Mesodermal cell (in vitro differentiated cells): ENCODE measurements around the gene SYNDIG1.

ENCODE experiments used
- H3K27ac ChIP-seq: 2 replicates; pipeline ENCODE4 v1.7.0; 2013; ENCODE audit warnings: mild to moderate bottlenecking, low read depth, low read length, moderate library complexity; ENCODE audit not compliant: severe bottlenecking
- H3K36me3 ChIP-seq: 2 replicates; pipeline ENCODE4 v1.7.1; 2013; ENCODE audit warnings: mild to moderate bottlenecking, low read length, moderate library complexity; ENCODE audit not compliant: control insufficient read depth, insufficient read depth
- H3K4me1 ChIP-seq: one replicate; pipeline ENCODE4 v1.7.1; 2013; ENCODE audit warnings: mild to moderate bottlenecking, low read length; ENCODE audit not compliant: insufficient read depth, control insufficient read depth, poor library complexity, severe bottlenecking
- H3K4me3 ChIP-seq: 2 replicates; pipeline ENCODE4 v1.7.0; 2013; ENCODE audit warnings: low read length, control low read depth, mild to moderate bottlenecking; ENCODE audit not compliant: insufficient read depth, poor library complexity, severe bottlenecking; ENCODE audit errors: extremely low read depth
- H3K9me3 ChIP-seq: 2 replicates; pipeline ENCODE4 v1.7.1; 2013; ENCODE audit warnings: mild to moderate bottlenecking, low read length, moderate library complexity; ENCODE audit not compliant: control insufficient read depth
- WGBS, 2 experiments: methylation state at CpG; one replicate each; pipeline ENCODE4 v1.1.5; 2013; ENCODE audit warnings: missing lambda C conversion rate in 2 of 2; ENCODE audit not compliant: insufficient coverage in 2 of 2; 5-methylcytosine and 5-hydroxymethylcytosine counted together

SYNDIG1 gene

GRCh38 chr20:24648919-24649318 is 179.5 kb downstream of the SYNDIG1 start:
- Histone ChIP-seq H3K4me1 (peaks cover 26% of the 10 kb centered on the region), H3K36me3 (no peaks in the 10 kb centered on the region)
- 100% methylated on average over 1 of the region's 2 CpGs for WGBS, 2 experiments

GRCh38 chr20:24649787-24650490 is 180.5 kb downstream of the SYNDIG1 start:
- 90 to 94% methylated on average over 9 to 11 of the region's 11 CpGs for WGBS, 2 experiments
- no peak overlapping the region for H3K27ac ChIP-seq
- H3K9me3 ChIP-seq: no peaks in the 10 kb centered on the region
- peaks cover 27% of the 10 kb centered on the region for H3K4me1 ChIP-seq
- no peaks in the 10 kb centered on the region for H3K36me3 ChIP-seq
- no peak overlapping the region for H3K4me3 ChIP-seq

More at GRCh38 chr20:24648919-24649318, 179.5 kb downstream of the SYNDIG1 start:
- H3K4me3 ChIP-seq: no peak overlapping the region
- H3K27ac ChIP-seq: no peak overlapping the region
- H3K9me3 ChIP-seq: no peaks in the 10 kb centered on the region

- peak overlapping the region; percentile 73 for H3K27ac ChIP-seq
- 93% methylated on average over 7 of the region's 7 CpGs for WGBS, 2 experiments
Measured at GRCh38 chr20:24651171-24651975, 181.9 kb downstream of the SYNDIG1 start.

GRCh38 chr20:24651976-24652345 is 182.5 kb downstream of the SYNDIG1 start:
- Histone ChIP-seq H3K4me3 (no peak overlapping the region), H3K4me1 (peaks cover 27% of the 10 kb centered on the region), H3K36me3 (no peaks in the 10 kb centered on the region), H3K27ac (peak overlapping the region; percentile 73), H3K9me3 (no peaks in the 10 kb centered on the region)
- WGBS, 2 experiments: 72 to 77% methylated on average over 4 of the region's 4 CpGs

More at GRCh38 chr20:24651171-24651975, 181.9 kb downstream of the SYNDIG1 start:
- Histone ChIP-seq H3K4me3 (no peak overlapping the region), H3K4me1 (peaks cover 27% of the 10 kb centered on the region), H3K9me3 (no peaks in the 10 kb centered on the region), H3K36me3 (no peaks in the 10 kb centered on the region)

- H3K36me3 ChIP-seq: no peaks in the 10 kb centered on the region
- no peaks in the 10 kb centered on the region for H3K9me3 ChIP-seq
- H3K27ac ChIP-seq: peak overlapping the region; percentile 51
- 75 to 89% methylated on average over 4 to 5 of the region's 5 CpGs for WGBS, 2 experiments
- peaks cover 30% of the 10 kb centered on the region for H3K4me1 ChIP-seq
- H3K4me3 ChIP-seq: no peak overlapping the region
Measured at GRCh38 chr20:24653306-24653705, 183.9 kb downstream of the SYNDIG1 start.

- Histone ChIP-seq H3K27ac (no peak overlapping the region), H3K4me3 (no peak overlapping the region), H3K36me3 (no peaks in the 10 kb centered on the region), H3K9me3 (no peaks in the 10 kb centered on the region), H3K4me1 (peaks cover 30% of the 10 kb centered on the region)
- no CpG with 5 or more reads among the region's 1 CpG for WGBS, 2 experiments
Measured at GRCh38 chr20:24654425-24654824, 185.0 kb downstream of the SYNDIG1 start.

- Histone ChIP-seq H3K27ac (no peak overlapping the region), H3K4me1 (peaks cover 26% of the 10 kb centered on the region), H3K4me3 (no peak overlapping the region), H3K36me3 (no peaks in the 10 kb centered on the region), H3K9me3 (no peaks in the 10 kb centered on the region)
- 93 to 95% methylated on average over 10 to 12 of the region's 12 CpGs for WGBS, 2 experiments
Measured at GRCh38 chr20:24656391-24656790, 187.0 kb downstream of the SYNDIG1 start.

- Histone ChIP-seq H3K9me3 (no peaks in the 10 kb centered on the region), H3K4me3 (no peak overlapping the region), H3K36me3 (no peaks in the 10 kb centered on the region), H3K27ac (no peak overlapping the region), H3K4me1 (peaks cover 19% of the 10 kb centered on the region)
- WGBS, 2 experiments: 97 to 100% methylated on average over 1 to 5 of the region's 8 CpGs
Measured at GRCh38 chr20:24657196-24657595, 187.8 kb downstream of the SYNDIG1 start.

GRCh38 chr20:24657878-24658620 is 188.6 kb downstream of the SYNDIG1 start:
- Histone ChIP-seq H3K27ac (no peak overlapping the region), H3K36me3 (no peaks in the 10 kb centered on the region), H3K4me3 (no peak overlapping the region), H3K9me3 (no peaks in the 10 kb centered on the region), H3K4me1 (peaks cover 13% of the 10 kb centered on the region)
- 91 to 95% methylated on average over 21 to 23 of the region's 27 CpGs for WGBS, 2 experiments

GRCh38 chr20:24658920-24659660 is 189.7 kb downstream of the SYNDIG1 start:
- Histone ChIP-seq H3K27ac (no peak overlapping the region), H3K36me3 (no peaks in the 10 kb centered on the region), H3K4me1 (peaks cover 4% of the 10 kb centered on the region), H3K4me3 (no peak overlapping the region), H3K9me3 (no peaks in the 10 kb centered on the region)
- 90 to 93% methylated on average over 13 to 16 of the region's 17 CpGs for WGBS, 2 experiments
